Gastroesophageal sphincter (tissue), 3 donors: ENCODE measurements around the gene SLC22A15.

Experiments
- CTCF ChIP-seq, 4 experiments: fragments of 200-600 bp in 2 of 4; fragments of 450-650 bp in 2 of 4; sonication (generic) in 1 of 4; IDR thresholded peaks; one replicate each; pipeline ENCODE4 v1.5.1; 2017 to 2019; ENCODE audit warnings: antibody characterized with exemption in 4 of 4, mild to moderate bottlenecking in 2 of 4, moderate library complexity in 2 of 4
- EP300 ChIP-seq: sonication (generic); formaldehyde crosslinking; IDR thresholded peaks from one replicate; pipeline ENCODE4 v1.6.1; 2017; ENCODE audit warnings: antibody characterized with exemption, mild to moderate bottlenecking
- POLR2A ChIP-seq, 2 donors: fragments of 450-650 bp; IDR thresholded peaks; one replicate each; pipeline ENCODE4 v1.6.1; 2017; ENCODE audit warnings: antibody characterized with exemption in 2 of 2, mild to moderate bottlenecking in 2 of 2, moderate library complexity in 1 of 2
- POLR2AphosphoS5 ChIP-seq: sonication (generic); formaldehyde crosslinking; IDR thresholded peaks from one replicate; pipeline ENCODE4 v1.6.1; 2017; ENCODE audit warnings: antibody characterized with exemption

GRCh38 chr1:115933625-115934024 is 42.7 kb upstream of the SLC22A15 start:
- TF ChIP-seq CTCF (IDR thresholded peaks at IDR 0.05) (no peak), POLR2A (IDR thresholded peaks at IDR 0.05) (no peak), POLR2AphosphoS5 (no peak), EP300 (no peak)
